Adrenal gland (tissue), 12 donors: ENCODE results near the gene CEBPE. TPM values are rescaled to one million over a fixed set of nuclear protein-coding genes. Genes with fewer than 3 reads are reported as not detected.

Experiments used
- DNase-seq, 7 donors: peaks; one replicate each; pipeline ENCODE4 v3.0.0-alpha.2; 2019 to 2020
- H3K27ac ChIP-seq, 5 donors: fragments of 200-600 bp; sonication (generic) in 4 of 5; 1 replicate in 3 of 5; 2 replicates in 2 of 5; pipeline versions ENCODE4 v1.5.1 to v1.8.0; 2016 to 2020; ENCODE audit warnings: mild to moderate bottlenecking in 1 of 5
- H3K27me3 ChIP-seq: fragments of 200-600 bp; 2 replicates; pipeline ENCODE4 v1.8.0; 2021
- H3K36me3 ChIP-seq, 2 donors: fragments of 200-600 bp; replicated peaks in 1 of 2; 1 replicate in 1 of 2; 2 replicates in 1 of 2; pipeline versions ENCODE4 v1.5.1 to v1.8.0; 2018 to 2022
- H3K4me1 ChIP-seq, 2 donors: fragments of 200-600 bp; replicated peaks in 1 of 2; 1 replicate in 1 of 2; 2 replicates in 1 of 2; pipeline versions ENCODE4 v1.5.1 to v1.8.0; 2018 to 2021
- H3K4me3 ChIP-seq, 4 donors: fragments of 200-600 bp; sonication (generic) in 3 of 4; one replicate each; pipeline ENCODE4 v1.5.1; 2016 to 2018
- H3K9me3 ChIP-seq, 3 donors: fragments of 200-600 bp; sonication (generic) in 1 of 3; replicated peaks in 1 of 3; 1 replicate in 2 of 3; 2 replicates in 1 of 3; pipeline versions ENCODE4 v1.5.1 to v1.8.0; 2016 to 2021
- POLR2A ChIP-seq, 2 donors: fragments of 450-650 bp; IDR thresholded peaks; one replicate each; pipeline ENCODE4 v1.6.1; 2017; ENCODE audit warnings: antibody characterized with exemption in 2 of 2, mild to moderate bottlenecking in 2 of 2, moderate library complexity in 1 of 2
- WGBS, 4 donors: extraction: QIAGEN DNeasy Blood & Tissue Kit in 2 of 4; methylation state at CpG; one replicate each; pipeline versions ENCODE4 v1.1.5 to v1.1.7; 2013 to 2017; 5-methylcytosine and 5-hydroxymethylcytosine counted together
- intact Hi-C, 2 donors: fragments of 100-400 bp; cut with DNase I; formaldehyde crosslinking; loops; one replicate each; pipeline versions ENCODE4 v1.14.1 to v1.15.0; 2022 to 2023
- polyA plus RNA-seq, 3 donors: library from polyadenylated mRNA; stranded (reverse); fragments of 200-250 nt in 2 of 3; fragments of 350-450 nt in 1 of 3; fragmentation: Illumina TruSeq in 1 of 3; extraction: RNeasy Lipid Tissue Mini Kit (QIAGEN cat#74804) in 1 of 3; gene quantifications; one replicate each; pipeline ENCODE4 v1.2.3, GENCODE V29; 2013 to 2014
- total RNA-seq, 9 donors: library from RNA; depleted of rRNA in 4 of 9; stranded (reverse); fragments of >200 nt in 4 of 9; fragments of 120-200 nt in 1 of 9; fragmentation: NEBNext Ultra II Directional in 1 of 9; extraction: Animal tissue kit (Norgen Biotek cat#: 25700) in 1 of 9; gene quantifications; one replicate each; pipeline versions ENCODE4 v1.1.0 to v1.2.4, GENCODE V29; 2013 to 2023
- TF ChIP-seq, protein P1 (sequence below), 6 experiments: fragments of 450-650 bp in 4 of 6; fragments of 200-600 bp in 2 of 6; sonication (generic) in 1 of 6; IDR thresholded peaks; 1 replicate in 5 of 6; 2 replicates in 1 of 6; pipeline versions ENCODE4 v1.5.1 to v1.8.0; 2016 to 2021; ENCODE audit warnings: antibody characterized with exemption in 6 of 6, mild to moderate bottlenecking in 2 of 6, moderate library complexity in 1 of 6
- donor health status: healthy with polysubstance abuse.
- donor health status: Bipolar disorder and iron deficiency.
- donor health status: DM: yes; HTN: yes; CAD: no.
- donor health status: DM: no; HTN: no; CAD: no.
- donor health status: DM: no; HTN: no; CAD: no.
- donor health status: DM: yes; HTN: yes; CAD: no.

The CEBPE gene
- total and polyA plus RNA-seq, 12 donors: 0.03 to 0.40 (median 0.15) TPM; not detected in 9

DNA sequence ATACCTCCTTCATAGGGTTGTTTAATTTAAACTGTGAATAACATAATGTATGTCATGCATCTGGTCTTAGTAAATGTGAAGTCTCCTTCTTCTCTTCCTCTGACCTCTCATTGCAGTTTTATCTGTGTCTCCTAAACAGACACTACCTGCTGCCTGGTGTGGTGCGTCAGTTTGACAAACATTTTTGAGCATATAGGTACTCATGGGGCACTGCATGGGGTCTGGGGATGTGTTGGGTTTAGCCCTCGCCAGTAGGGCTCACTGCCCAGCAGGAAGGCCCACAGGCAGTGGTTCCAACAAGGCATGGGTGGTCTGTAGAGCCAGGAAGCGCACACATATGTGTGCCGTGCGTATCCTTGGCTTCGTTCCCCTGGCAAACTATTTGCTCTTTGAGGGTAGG, 3.0 kb upstream of the CEBPE start:
- no peaks in the 10 kb centered on the region for H3K27me3 ChIP-seq
- no peak for DNase-seq
- TF ChIP-seq, protein P1, sequence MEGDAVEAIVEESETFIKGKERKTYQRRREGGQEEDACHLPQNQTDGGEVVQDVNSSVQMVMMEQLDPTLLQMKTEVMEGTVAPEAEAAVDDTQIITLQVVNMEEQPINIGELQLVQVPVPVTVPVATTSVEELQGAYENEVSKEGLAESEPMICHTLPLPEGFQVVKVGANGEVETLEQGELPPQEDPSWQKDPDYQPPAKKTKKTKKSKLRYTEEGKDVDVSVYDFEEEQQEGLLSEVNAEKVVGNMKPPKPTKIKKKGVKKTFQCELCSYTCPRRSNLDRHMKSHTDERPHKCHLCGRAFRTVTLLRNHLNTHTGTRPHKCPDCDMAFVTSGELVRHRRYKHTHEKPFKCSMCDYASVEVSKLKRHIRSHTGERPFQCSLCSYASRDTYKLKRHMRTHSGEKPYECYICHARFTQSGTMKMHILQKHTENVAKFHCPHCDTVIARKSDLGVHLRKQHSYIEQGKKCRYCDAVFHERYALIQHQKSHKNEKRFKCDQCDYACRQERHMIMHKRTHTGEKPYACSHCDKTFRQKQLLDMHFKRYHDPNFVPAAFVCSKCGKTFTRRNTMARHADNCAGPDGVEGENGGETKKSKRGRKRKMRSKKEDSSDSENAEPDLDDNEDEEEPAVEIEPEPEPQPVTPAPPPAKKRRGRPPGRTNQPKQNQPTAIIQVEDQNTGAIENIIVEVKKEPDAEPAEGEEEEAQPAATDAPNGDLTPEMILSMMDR (IDR thresholded peaks at IDR 0.05): no peak
- TF ChIP-seq POLR2A (IDR thresholded peaks at IDR 0.05): no peak
- no peaks in the 10 kb centered on the region for H3K9me3 ChIP-seq
- no peaks in the 10 kb centered on the region for H3K36me3 ChIP-seq
- H3K4me3 ChIP-seq: no peak overlapping the region
- H3K27ac ChIP-seq: peak overlapping the region in 2 of 5 donors; percentile 30 to 70
- peaks cover 0 to 16% of the 10 kb centered on the region in 2 donors for H3K4me1 ChIP-seq
- 93 to 96% (median 93%) methylated on average over 6 of the region's 6 CpGs for WGBS, 4 donors
- intact Hi-C loops: loop anchor here in 1 of 2 donors (10.0 kb wide), 1 partner anchor 173 kb away; no protein-coding TSS in a partner anchor

- H3K4me3 ChIP-seq: no peak overlapping the region
- 19 to 32% (median 21%) methylated on average over 6 of the region's 6 CpGs for WGBS, 4 donors
- H3K27ac ChIP-seq: peak overlapping the region in 2 of 5 donors; percentile 55 to 70
- DNase-seq: peak; percentile 49 to 78 (median 60)
- H3K36me3 ChIP-seq: no peaks in the 10 kb centered on the region
- intact Hi-C loops: loop anchor here (2.0 to 10.0 kb wide), 2 partner anchors 65 to 173 kb away; no protein-coding TSS in a partner anchor
- H3K27me3 ChIP-seq: no peaks in the 10 kb centered on the region
- no peaks in the 10 kb centered on the region for H3K9me3 ChIP-seq
- peaks cover 0 to 16% of the 10 kb centered on the region in 2 donors for H3K4me1 ChIP-seq
- TF ChIP-seq, protein P1 (IDR thresholded peaks at IDR 0.05): no peak
- no peak for TF ChIP-seq POLR2A (IDR thresholded peaks at IDR 0.05)
Observed at GRCh38 chr14:23121361-23121771, 2.3 kb upstream of the CEBPE start.

- 16 to 21% (median 19%) methylated on average over 9 of the region's 9 CpGs for WGBS, 4 donors
- TF ChIP-seq, protein P1 (IDR thresholded peaks at IDR 0.05): peak; percentile 100
- peak in 1 of 2 donors; percentile 43 for TF ChIP-seq POLR2A (IDR thresholded peaks at IDR 0.05)
- peaks cover 0 to 16% of the 10 kb centered on the region in 2 donors for H3K4me1 ChIP-seq
- H3K27me3 ChIP-seq: no peaks in the 10 kb centered on the region
- intact Hi-C loops: loop anchor here (2.0 to 10.0 kb wide), 2 partner anchors 66 to 174 kb away; no protein-coding TSS in a partner anchor
- peak; percentile 88 to 97 (median 93) for DNase-seq
- H3K27ac ChIP-seq: peak overlapping the region in 2 of 5 donors; percentile 55 to 70
- no peaks in the 10 kb centered on the region for H3K9me3 ChIP-seq
- no peak overlapping the region for H3K4me3 ChIP-seq
- no peaks in the 10 kb centered on the region for H3K36me3 ChIP-seq
Observed at GRCh38 chr14:23120541-23121251, 1.6 kb upstream of the CEBPE start.

DNA sequence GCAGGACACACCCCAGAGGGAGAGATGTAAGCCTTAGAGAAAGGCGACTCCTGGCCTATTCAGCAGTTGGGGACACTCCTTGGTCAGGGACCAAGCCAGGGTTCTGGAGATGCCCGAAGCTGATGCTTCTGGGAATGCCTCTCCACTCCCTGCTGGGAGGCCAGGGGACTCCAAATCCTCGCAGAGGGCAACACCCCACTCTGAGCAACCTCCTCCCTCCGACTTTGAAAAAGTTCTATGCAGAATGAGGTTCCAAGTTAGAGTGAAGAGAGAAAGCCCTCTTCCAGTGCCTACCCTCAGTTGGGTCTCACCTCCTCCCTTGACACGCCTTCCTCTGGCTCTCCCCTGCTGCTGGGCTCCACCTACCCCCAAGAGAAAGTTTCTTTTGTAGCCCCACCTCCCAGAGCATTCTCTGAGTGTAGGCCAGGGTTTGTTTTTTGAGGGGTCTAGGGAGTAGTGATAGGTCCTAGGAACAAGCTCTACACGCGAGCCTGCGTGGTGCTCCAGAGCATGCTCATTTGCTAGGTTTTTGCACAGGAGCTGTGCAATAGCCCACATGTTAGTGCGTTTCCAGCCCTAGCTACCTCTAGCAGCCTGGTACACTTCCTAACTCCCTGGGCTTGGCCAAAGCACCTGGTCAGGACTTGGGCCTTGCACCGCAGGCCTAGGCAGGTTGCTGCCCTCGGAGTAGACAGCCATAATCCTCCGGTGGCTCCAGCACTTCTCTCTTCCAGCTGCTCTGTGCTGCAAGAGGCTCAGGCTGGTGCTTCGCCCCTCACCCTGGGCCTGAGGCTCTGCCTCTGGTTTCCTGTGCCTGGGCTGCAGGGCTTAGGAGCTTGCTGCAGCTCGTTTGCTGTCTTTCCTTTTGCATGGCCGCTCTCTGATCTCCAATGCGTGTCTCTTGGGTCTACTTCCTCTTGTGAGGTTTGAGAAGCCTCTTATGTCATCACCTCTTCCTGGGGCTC, 590 bp upstream of the CEBPE start:
- DNase-seq: no peak
- peak overlapping the region in 1 of 5 donors; percentile 32 for H3K27ac ChIP-seq
- TF ChIP-seq, protein P1 (IDR thresholded peaks at IDR 0.05): no peak
- TF ChIP-seq POLR2A (IDR thresholded peaks at IDR 0.05): no peak
- no peak overlapping the region for H3K4me3 ChIP-seq
- H3K4me1 ChIP-seq: peaks cover 0 to 23% of the 10 kb centered on the region in 2 donors
- WGBS, 4 donors: 63 to 69% (median 65%) methylated on average over 12 to 16 of the region's 16 CpGs
- no peaks in the 10 kb centered on the region for H3K36me3 ChIP-seq
- intact Hi-C loops: loop anchor here (2.0 to 10.0 kb wide), 2 partner anchors 67 to 175 kb away; no protein-coding TSS in a partner anchor
- no peaks in the 10 kb centered on the region for H3K9me3 ChIP-seq
- H3K27me3 ChIP-seq: no peaks in the 10 kb centered on the region
